UCSD-AML1 (cell line): ENCODE measurements around the gene NSMCE4A.
"Not testable (repeated sequence)": the region's sequence is repeated elsewhere in the genome, so short reads cannot be mapped to it uniquely, and the experiment has no call there.

Experiments
- DNase-seq: peaks from one replicate; lab custom pipeline; 2025; ENCODE audit not compliant: unreplicated experiment; lab: John Stamatoyannopoulos, UW

Gene NSMCE4A

GRCh38 chr10:121974535-121975294 is at the start of gene NSMCE4A:
NSMCE4A (minus strand) TSS chr10:121975217; CDS start chr10:121975165, 52 bp downstream.
- DNase-seq, result peak; percentile 80

- DNase-seq, result not testable (repeated sequence)
Observed at GRCh38 chr10:122023257-122023656, 48.2 kb upstream of the NSMCE4A start.

DNA sequence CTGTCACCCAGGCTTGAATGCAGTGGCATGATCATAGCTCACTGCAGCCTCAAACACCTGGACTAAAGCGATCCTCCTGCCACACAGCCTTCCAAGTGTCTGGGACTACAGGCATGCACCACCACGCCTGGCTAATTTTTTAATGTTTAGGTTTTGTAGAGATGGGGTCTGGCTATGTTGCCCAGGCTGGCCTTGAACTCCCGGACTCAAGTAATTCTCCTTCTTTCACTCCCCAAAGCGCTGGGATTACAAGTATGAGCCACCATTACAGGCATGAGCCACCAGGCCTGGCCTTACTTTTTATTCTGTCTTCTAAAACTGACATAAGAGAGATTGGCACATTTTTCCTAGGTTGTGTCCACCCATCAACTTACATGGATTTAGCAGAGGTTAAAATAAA is 47.3 kb upstream of the NSMCE4A start:
- no peak for DNase-seq

GRCh38 chr10:122021828-122022227 is 46.8 kb upstream of the NSMCE4A start:
- DNase-seq, result no peak

DNA sequence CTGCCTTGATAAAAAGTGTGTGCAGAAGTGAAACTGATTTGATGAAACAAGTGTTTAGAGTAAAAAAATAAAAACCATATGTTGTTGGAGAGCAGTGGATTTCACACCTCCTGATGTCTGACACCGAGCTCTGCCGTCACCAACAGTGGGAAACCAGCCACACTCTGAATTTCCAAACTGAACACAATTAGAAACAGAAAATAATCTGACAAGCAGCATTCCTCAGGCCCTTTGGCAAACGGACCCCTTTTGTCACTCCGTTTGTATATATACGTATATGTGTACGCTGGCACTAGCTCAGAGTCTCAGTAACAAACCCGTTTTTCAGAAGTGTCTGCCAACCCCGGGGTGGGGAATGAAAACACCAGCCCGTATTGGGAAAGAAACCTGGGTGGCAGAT is 46.4 kb upstream of the NSMCE4A start:
- DNase-seq, result no peak

GRCh38 chr10:122020226-122020625 is 45.2 kb upstream of the NSMCE4A start:
- no peak for DNase-seq

GRCh38 chr10:122019414-122019975 is 44.5 kb upstream of the NSMCE4A start:
- DNase-seq, result no peak

DNA sequence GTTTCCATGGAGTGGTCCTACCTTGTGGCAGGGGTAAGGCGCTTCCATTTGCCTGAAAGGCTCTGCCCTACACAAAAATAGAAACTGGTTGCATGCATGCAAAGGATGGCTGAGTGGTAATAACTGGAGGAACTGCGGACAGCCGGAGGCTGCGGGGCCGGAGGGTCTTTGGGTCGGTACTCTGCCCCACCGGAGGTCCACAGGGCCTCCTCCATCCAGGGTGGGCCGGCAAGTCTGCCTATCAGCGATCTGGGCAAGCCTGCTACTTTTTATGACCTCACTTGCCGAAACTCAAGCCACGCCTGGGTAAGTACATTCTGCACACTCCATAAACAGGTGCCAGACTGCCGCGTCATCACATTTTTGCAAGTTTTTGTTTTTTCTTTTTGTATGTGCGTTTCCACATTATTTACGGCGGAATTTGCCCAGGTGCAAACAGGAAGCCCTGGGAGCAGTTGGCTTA is 44.0 kb upstream of the NSMCE4A start:
- DNase-seq, result no peak

- no peak for DNase-seq
Observed at GRCh38 chr10:122018491-122018890, 43.5 kb upstream of the NSMCE4A start.

- not testable (repeated sequence) for DNase-seq
Observed at GRCh38 chr10:122017926-122018325, 42.9 kb upstream of the NSMCE4A start.

DNA sequence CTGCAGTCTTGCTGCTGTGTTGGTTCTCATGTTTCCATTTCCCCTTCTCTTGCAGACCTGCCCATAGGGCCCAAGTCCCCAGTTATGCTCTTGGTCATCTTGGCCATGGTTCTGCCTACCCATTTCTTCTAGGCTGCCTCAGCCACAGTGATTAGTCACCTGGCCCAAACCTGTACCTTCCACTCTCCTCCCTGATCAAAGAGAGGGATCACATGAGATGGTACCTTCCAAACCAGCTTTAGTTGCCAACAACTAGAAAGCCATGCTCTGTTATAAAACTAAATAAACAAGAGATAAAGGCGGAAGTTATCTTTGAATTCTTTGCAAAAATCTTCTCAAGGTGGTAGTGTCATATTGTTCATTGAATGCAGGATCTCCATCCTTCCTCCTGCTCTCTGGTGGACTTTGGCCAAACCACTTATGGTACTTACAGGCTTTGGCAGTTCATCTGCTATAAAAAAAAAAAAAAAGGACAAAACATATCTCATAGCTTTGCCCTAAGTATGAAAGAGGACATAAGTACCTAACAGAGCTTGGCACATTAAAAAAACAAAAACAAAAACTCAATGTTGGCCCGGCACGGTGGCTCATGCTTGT is 39.7 kb upstream of the NSMCE4A start:
- DNase-seq, result no peak

GRCh38 chr10:122013311-122013780 is 38.3 kb upstream of the NSMCE4A start:
- no peak for DNase-seq

GRCh38 chr10:122012731-122013130 is 37.7 kb upstream of the NSMCE4A start:
- no peak for DNase-seq

GRCh38 chr10:122010405-122011050 is 35.5 kb upstream of the NSMCE4A start:
- DNase-seq, result no peak

DNA sequence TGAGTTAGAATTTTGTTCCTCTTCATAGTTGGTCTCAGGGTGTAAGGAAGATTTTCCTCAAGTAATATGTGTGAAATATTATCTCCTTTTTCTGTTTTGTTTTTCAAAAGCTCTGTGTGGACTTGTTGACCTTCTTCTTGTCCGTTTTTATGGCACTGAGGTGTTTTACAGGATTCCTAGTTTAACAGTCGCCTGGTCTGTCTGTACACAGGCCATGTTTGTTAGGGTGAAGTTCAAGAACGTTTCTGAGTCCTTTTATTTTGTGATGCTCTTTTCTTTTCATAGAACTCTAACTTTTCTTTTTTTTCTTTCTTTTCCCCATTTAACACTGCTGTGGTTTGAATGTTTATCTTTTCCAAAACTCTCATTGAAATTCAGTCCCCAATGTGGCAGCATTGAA is 32.4 kb upstream of the NSMCE4A start:
- no peak for DNase-seq

GRCh38 chr10:122001698-122002097 is 26.7 kb upstream of the NSMCE4A start:
- no peak for DNase-seq

DNA sequence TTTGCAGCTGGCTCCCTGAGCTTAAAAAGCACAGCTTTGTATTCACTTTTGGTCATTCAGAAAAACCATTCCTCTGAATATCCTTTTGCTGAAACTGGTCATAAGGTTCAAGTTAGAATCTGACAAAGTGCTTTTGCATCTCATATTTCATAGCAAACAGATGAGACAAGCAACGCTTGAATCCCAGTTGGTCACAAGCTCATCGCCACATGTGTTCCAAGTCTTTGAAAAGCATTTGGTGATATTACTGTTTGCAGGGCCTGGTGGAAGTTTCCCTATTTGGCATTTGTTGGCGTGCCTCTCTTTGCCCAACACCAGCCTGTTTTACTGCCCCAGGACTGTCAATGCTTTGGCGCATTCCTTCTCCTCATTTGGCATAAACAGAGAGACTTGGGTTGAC is 24.3 kb upstream of the NSMCE4A start:
- DNase-seq, result no peak

GRCh38 chr10:121998462-121998861 is 23.4 kb upstream of the NSMCE4A start:
- DNase-seq, result no peak

- DNase-seq, result no peak
Observed at GRCh38 chr10:121994429-121994941, 19.5 kb upstream of the NSMCE4A start.

GRCh38 chr10:121991727-121992126 is 16.7 kb upstream of the NSMCE4A start:
- DNase-seq, result not testable (repeated sequence)

DNA sequence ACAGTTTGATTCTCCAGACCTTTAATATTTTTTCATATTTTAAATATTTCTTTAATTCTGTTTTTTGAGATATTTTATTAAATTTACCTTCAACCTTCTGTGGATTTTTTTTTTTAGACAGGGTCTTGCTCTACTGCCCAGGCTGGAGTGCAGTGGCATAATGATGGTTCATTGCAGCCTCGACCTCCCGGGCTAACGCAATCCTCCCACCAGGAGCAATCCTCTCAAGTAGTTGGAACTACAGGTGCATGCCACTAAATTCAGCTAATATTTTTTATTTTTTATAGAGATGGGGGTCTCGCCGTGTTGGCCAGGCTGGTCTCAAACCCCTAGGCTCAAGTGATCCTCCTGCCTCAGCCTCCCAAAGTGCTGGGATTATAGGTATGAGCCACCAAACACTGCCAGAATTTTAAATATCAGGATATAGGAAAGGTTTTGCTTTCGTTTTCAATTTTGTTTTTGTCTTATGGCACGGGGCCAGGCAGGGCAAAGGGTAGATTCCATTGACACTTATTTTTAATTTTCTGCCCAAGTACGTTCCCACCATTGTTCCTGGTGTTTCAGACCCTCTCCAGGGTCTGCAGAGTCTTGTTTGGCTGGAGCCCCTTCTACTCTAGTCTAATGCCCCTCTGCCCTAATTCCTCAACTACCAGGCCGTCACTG is 15.1 kb upstream of the NSMCE4A start:
- no peak for DNase-seq
